PC-9 (cell line): ENCODE data around the gene TAF4B. TPM values are rescaled to one million over a fixed set of nuclear protein-coding genes. Genes with fewer than 3 reads are reported as not detected.

Experiments used
- BruUV-seq: library from RNA; stranded (reverse); fragments of 400-500 nt; replicated peaks from 2 replicates; lab custom pipeline; 2021; lab: Mats Ljungman, UMichigan
- CTCF ChIA-PET: fragments of 300-600 bp; sonication (Branson Sonifier 250); formaldehyde crosslinking; loops from one replicate; lab custom pipeline; 2022; ENCODE audit warnings: antibody characterized with exemption; lab: Charles Lee
- POLR2A ChIA-PET: fragments of 300-600 bp; sonication (Branson Sonifier 250); formaldehyde crosslinking; loops from one replicate; lab custom pipeline; 2022; ENCODE audit warnings: antibody characterized with exemption; ENCODE audit not compliant: unreplicated experiment; lab: Charles Lee
- DNase-seq, 2 experiments: peaks; one replicate each; pipeline versions ENCODE4 v3.0.0 to v3.0.0-alpha.2; 2015 to 2022; ENCODE audit warnings: mixed read lengths in 1 of 2
- H2AFZ ChIP-seq: fragments of 200-600 bp; sonication (generic); 2 replicates; pipeline ENCODE4 v1.8.1; 2017; ENCODE audit warnings: antibody characterized with exemption
- H3F3A ChIP-seq: fragments of 200-600 bp; sonication (generic); 2 replicates; pipeline ENCODE4 v1.8.1; 2017; ENCODE audit warnings: antibody characterized with exemption, mild to moderate bottlenecking, low read depth; ENCODE audit not compliant: insufficient read depth
- H3K27ac ChIP-seq: fragments of 200-600 bp; sonication (generic); 2 replicates; pipeline ENCODE4 v1.6.1; 2016; ENCODE audit warnings: mixed run types
- H3K27me3 ChIP-seq: fragments of 200-600 bp; sonication (generic); 2 replicates; pipeline ENCODE4 v1.6.1; 2016; ENCODE audit warnings: low read depth, mixed run types; ENCODE audit not compliant: insufficient read depth
- H3K36me3 ChIP-seq: fragments of 200-600 bp; sonication (generic); 2 replicates; pipeline ENCODE4 v1.6.1; 2016; ENCODE audit warnings: low read depth, mixed run types
- H3K4me1 ChIP-seq: fragments of 200-600 bp; sonication (generic); replicated peaks from 2 replicates; pipeline ENCODE4 v1.6.1; 2016; ENCODE audit warnings: mixed run types; ENCODE audit not compliant: insufficient read depth
- H3K4me2 ChIP-seq: fragments of 200-600 bp; sonication (generic); 2 replicates; pipeline ENCODE4 v1.6.1; 2017; ENCODE audit warnings: mixed run types
- H3K4me3 ChIP-seq: fragments of 200-600 bp; sonication (generic); 2 replicates; pipeline ENCODE4 v1.6.1; 2016; ENCODE audit warnings: mixed run types
- H3K79me2 ChIP-seq: fragments of 200-600 bp; sonication (generic); 2 replicates; pipeline ENCODE4 v1.6.1; 2017; ENCODE audit warnings: low read depth, mixed run types
- H3K9me2 ChIP-seq: fragments of 200-600 bp; sonication (generic); 2 replicates; pipeline ENCODE4 v1.8.1; 2017; ENCODE audit warnings: mild to moderate bottlenecking; ENCODE audit not compliant: insufficient read depth
- H3K9me3 ChIP-seq: fragments of 200-600 bp; sonication (generic); 2 replicates; pipeline ENCODE4 v1.8.1; 2016; ENCODE audit warnings: low read depth; ENCODE audit not compliant: insufficient read depth
- H4K20me1 ChIP-seq: fragments of 200-600 bp; sonication (generic); 2 replicates; pipeline ENCODE4 v1.8.1; 2017; ENCODE audit not compliant: insufficient read depth
- EZH2 ChIP-seq: fragments of 200-600 bp; sonication (generic); IDR thresholded peaks from 2 replicates; pipeline ENCODE4 v1.8.0; 2017; ENCODE audit warnings: antibody characterized with exemption, low read depth
- intact Hi-C: fragments of 100-400 bp; cut with micrococcal nuclease; formaldehyde crosslinking; loops from one replicate; pipeline ENCODE4 v1.10.0; 2022; ENCODE audit not compliant: unreplicated experiment
- total RNA-seq: library from RNA; stranded (reverse); gene quantifications from 2 replicates; pipeline ENCODE4 v1.2.3, GENCODE V29; 2021
- TF ChIP-seq, protein P1 (sequence below): fragments of 200-600 bp; sonication (generic); conservative IDR thresholded peaks from 2 replicates; pipeline ENCODE4 v1.6.1; 2017; ENCODE audit warnings: mixed run types, antibody characterized with exemption, mild to moderate bottlenecking, moderate library complexity

Gene TAF4B
- total RNA-seq, 1 experiment from 2014 or later, result 2.8 TPM

DNA sequence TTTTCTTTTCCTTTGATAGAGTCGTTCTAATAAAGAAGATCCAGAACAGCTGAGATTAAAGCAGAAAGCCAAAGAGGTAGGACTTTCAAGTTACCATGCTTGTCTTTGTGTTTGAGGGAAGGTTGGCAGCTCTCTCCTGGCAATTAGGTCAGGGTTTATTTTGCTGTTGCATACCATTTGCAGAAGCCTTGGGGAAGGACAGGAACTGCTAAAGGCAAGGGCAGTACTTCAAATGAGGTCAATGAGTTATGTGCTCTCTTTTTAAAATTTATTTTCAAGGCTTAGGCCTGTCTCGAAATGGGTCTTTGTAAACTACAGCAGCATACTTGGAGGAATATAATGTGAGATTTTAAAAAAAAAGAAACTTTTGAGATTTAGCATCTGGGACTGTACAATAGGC is 108.9 kb downstream of the TAF4B start:
- intact Hi-C loops, result no loop called here
- POLR2A ChIA-PET, result no interaction called here

DNA sequence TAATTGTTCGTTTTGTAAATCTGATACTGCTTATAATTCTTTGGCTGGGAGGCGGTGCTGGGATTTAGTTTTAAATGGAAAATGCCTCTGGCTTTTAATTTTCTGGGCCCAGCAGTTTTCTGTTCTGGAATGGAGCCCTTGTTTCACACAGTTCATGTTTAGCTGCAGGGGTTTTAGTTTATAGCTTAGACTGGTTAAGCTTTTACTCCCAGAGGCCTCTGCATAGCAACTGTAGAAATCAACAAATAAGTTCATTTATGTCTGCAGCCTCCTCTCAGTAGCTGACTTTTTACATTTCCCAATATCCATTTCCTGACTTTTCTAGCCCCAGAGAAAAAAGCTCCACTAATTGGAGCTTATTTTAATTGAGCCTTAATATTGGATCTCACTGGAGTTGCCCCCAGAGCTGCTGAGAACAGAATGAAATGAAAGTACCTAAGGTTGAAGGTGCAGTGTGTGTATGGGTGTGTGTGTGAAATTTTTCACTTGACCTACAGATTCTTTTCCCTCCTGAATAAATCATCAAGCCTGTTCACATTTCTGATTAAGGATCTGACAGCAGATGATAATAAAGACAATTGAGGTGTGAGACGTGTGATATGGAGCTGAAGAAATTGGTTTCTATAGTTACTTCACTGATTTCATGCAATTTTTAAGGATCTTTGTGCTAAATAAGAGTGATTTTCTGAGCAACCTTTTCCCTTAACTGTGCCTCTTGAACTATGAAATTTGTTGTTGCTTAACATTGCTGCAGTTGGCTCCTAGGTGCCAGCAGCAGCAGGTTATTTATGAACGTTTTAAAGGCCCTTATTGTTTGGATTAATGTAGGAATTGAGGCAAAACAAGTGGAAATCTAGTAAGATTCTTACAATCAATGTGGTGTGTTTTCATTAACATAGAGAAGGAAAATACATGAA is 109.6 kb downstream of the TAF4B start:
- intact Hi-C loops, result no loop called here
- no peak for DNase-seq
- BruUV-seq, result no TSS peak
- POLR2A ChIA-PET, result no interaction called here
- Histone ChIP-seq H3K79me2 (no peaks in the 10 kb centered on the region), H3K27ac (no peak overlapping the region), H4K20me1 (no peaks in the 10 kb centered on the region), H3K9me3 (no peaks in the 10 kb centered on the region), H3K9me2 (no peaks in the 10 kb centered on the region), H3K4me3 (no peak overlapping the region), H3K27me3 (no peaks in the 10 kb centered on the region), H3K4me2 (no peak overlapping the region), H3K4me1 (no peaks in the 10 kb centered on the region), H3F3A (no peaks in the 10 kb centered on the region), H3K36me3 (no peaks in the 10 kb centered on the region), H2AFZ (no peak overlapping the region)
- no peak for TF ChIP-seq EZH2
- CTCF ChIA-PET, result no interaction called here

More for the DNA sequence above, 108.9 kb downstream of the TAF4B start:
- TF ChIP-seq, protein P1, sequence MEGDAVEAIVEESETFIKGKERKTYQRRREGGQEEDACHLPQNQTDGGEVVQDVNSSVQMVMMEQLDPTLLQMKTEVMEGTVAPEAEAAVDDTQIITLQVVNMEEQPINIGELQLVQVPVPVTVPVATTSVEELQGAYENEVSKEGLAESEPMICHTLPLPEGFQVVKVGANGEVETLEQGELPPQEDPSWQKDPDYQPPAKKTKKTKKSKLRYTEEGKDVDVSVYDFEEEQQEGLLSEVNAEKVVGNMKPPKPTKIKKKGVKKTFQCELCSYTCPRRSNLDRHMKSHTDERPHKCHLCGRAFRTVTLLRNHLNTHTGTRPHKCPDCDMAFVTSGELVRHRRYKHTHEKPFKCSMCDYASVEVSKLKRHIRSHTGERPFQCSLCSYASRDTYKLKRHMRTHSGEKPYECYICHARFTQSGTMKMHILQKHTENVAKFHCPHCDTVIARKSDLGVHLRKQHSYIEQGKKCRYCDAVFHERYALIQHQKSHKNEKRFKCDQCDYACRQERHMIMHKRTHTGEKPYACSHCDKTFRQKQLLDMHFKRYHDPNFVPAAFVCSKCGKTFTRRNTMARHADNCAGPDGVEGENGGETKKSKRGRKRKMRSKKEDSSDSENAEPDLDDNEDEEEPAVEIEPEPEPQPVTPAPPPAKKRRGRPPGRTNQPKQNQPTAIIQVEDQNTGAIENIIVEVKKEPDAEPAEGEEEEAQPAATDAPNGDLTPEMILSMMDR, result no peak
- TF ChIP-seq EZH2, result no peak
- H3K27ac ChIP-seq, result no peak overlapping the region
- BruUV-seq, result no TSS peak
- no peak overlapping the region for H3K4me2 ChIP-seq
- no peaks in the 10 kb centered on the region for H3K9me3 ChIP-seq
- CTCF ChIA-PET, result no interaction called here
- no peaks in the 10 kb centered on the region for H3K27me3 ChIP-seq
- H3K4me3 ChIP-seq, result no peak overlapping the region
- H2AFZ ChIP-seq, result no peak overlapping the region
- H4K20me1 ChIP-seq, result no peaks in the 10 kb centered on the region
- H3F3A ChIP-seq, result no peaks in the 10 kb centered on the region
- DNase-seq, result no peak
- H3K36me3 ChIP-seq, result no peaks in the 10 kb centered on the region
- H3K79me2 ChIP-seq, result no peaks in the 10 kb centered on the region
- no peaks in the 10 kb centered on the region for H3K4me1 ChIP-seq
- H3K9me2 ChIP-seq, result no peaks in the 10 kb centered on the region

DNA sequence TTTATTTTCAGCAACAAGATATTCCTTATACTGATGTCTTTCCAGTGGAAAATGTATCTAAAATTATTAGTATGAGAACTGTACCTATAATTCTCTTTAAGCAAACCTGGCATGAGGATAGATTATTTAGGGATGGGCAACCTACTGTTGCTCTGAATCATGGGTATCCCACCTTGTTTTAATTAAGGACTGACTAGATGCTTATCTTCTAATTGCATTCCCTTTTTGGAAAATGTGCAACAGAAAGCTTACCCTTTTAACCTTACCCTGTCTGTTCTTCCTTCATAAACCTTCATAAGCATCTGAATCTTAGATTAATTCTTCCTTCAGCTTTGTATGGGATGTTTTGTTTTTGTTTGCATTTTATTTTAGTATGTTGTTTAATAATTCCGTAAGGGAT is 110.3 kb downstream of the TAF4B start:
- H4K20me1 ChIP-seq, result no peaks in the 10 kb centered on the region
- H3K79me2 ChIP-seq, result no peaks in the 10 kb centered on the region
- H3K9me3 ChIP-seq, result no peaks in the 10 kb centered on the region
- H3K27me3 ChIP-seq, result no peaks in the 10 kb centered on the region
- H2AFZ ChIP-seq, result no peak overlapping the region
- TF ChIP-seq EZH2, result no peak
- TF ChIP-seq, protein P1, result no peak
- no peaks in the 10 kb centered on the region for H3F3A ChIP-seq
- no peaks in the 10 kb centered on the region for H3K4me1 ChIP-seq
- ChIA-PET CTCF (no interaction called here), POLR2A (no interaction called here)
- no peak overlapping the region for H3K27ac ChIP-seq
- no peaks in the 10 kb centered on the region for H3K9me2 ChIP-seq
- H3K4me2 ChIP-seq, result no peak overlapping the region
- no TSS peak for BruUV-seq
- no peak for DNase-seq
- H3K36me3 ChIP-seq, result no peaks in the 10 kb centered on the region
- H3K4me3 ChIP-seq, result no peak overlapping the region
- intact Hi-C loops, result no loop called here
